Activated T-helper 1 cell treated with anti-CD3 and anti-CD28 coated beads, Interleukin-2, amount 50 U/mL, for 16 hours (primary cell): ENCODE results near the gene COBL.

Experiments
- DNase-seq, 2 donors: peaks; one replicate each; pipeline ENCODE4 v3.0.0-alpha.2; 2020; ENCODE audit warnings: low read depth in 1 of 2, low spot score in 1 of 2

COBL gene

DNA sequence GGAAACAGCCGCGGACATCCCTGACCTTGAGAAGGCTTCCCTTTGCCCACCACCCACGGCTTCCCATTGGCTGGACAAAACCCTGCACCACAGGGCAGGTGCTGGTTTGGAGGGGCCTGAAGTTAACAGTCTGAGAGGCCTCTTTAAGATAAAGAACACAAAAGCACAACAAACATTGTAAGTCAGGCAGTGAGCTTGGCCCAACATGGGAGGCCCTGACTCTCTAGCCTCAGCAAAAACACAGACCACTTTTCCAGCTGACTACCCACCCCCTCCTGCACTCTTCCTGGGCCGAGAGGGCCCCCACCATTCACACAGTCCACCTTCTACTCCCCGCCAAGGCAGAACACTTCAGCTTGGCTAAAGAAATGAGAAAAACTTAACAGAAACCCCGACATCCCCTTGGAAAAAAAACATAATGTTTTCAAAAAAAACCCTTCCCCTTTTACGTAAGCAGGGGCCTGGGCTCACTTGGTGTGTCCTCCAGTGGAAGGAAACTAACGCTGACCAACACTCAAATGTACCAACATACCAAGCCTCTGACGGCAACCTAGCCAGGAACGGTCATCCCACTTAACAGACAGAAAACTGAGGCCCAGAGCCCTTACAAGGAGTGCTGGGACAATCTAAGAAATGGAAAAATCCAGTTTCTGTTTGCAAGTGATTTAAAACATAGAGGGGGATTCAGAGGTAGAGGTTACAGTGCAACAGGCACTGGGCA is 80.9 kb downstream of the COBL start:
- DNase-seq = no peak

DNA sequence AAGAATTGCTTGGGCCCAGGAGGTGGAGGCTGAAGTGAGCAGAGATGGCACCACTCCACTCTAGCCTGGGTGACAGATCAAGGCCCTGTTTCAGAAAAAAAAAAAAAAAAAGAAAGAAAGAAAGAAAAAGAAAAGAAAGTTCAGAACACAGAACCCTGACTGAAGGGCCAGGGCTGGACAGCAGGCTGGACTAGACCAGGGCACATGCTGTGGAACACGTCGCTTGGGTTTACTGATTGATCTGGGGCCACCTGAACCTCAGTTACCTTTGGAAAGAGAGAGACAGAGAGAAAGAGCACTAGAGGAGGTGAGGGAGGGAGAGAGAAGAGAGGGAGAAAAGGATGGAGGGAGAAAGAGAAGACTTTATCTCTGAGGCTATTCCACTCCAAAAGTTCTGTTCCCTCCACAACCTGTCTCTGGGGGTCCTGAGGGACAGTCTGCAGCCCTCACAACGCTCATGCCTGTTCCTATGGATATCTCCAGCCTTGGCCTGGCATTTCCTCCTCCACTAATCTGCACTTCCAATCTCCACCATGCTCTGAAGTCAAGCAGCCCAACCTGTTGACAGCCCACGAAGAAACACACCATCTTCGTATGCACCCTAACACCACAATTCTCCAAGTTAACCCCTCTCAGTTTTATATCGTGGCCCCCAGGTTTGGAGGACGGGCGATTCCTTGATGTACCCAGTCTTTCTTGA is 81.8 kb downstream of the COBL start:
- no peak for DNase-seq

DNA sequence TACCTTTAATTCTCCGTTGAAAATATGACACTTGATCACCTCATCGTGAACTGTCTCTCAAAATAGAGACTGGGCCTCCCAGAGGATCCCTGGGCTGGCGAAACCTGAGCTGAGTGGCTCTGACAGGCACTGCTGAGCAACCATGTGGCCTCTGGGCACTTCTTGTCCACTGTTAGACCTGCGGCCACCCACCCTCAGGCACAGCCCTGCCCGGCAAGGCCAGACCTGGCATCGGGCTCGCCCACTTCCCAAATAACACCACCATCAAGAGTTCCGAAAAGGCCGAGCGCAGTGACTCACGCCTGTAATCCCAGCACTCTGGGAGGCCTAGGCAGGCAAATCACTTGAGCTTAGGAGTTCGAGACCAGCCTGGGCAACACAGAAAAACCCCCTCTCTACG is 82.5 kb downstream of the COBL start:
- DNase-seq = no peak

DNA sequence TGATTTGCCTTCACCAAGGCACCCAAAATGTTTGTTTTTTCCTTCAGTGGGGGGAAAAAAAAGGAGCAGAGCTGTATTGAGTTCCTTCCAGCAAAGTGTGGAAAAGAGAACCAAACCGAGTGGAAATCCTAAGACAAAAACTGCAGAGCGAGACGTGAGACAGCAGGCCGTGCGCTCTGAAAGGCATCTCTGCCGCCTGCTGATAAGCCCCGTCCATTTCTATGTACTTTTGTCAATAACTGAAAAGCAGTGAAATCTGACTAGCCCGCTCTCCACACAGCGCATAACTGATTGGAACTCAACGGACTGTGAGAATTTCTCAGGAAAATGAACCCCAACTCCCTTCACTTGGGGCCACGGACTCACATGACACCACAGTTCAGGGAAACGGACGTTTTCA is 83.2 kb downstream of the COBL start:
- DNase-seq = no peak

DNA sequence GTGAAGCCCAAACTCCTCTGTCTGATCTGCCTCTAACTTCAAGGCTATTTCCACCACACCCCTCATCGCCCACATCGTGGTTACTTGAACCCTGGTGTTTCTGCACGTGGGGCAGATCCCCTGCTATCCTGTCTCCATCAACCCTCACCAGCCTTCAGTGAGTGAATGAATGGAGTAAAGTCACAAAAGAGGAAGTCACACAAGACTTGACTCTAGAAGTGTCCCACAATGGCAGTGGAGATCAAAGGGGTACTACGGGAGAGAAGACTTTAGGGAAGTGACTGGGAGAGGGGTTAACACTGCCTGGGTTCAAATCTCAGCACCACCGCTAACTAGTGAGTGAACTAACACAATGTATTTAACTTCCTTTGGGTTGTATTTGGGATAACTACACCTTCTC is 85.9 kb downstream of the COBL start:
- no peak for DNase-seq

DNA sequence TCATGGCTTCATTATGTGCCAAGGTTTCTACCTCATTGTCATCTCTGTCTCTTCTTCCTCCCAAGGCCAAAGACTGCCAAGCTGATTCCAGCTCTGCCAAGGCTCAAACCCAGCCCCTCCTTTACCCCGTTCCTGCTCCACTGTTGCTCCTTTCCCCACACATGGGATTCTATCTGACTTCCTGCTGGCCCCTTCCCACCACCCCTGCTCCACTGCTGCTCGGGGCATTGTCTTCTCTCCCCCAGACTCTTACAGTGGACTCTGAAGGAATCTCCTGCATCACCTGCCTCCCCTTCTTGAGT is 86.3 kb downstream of the COBL start:
- no peak for DNase-seq

DNA sequence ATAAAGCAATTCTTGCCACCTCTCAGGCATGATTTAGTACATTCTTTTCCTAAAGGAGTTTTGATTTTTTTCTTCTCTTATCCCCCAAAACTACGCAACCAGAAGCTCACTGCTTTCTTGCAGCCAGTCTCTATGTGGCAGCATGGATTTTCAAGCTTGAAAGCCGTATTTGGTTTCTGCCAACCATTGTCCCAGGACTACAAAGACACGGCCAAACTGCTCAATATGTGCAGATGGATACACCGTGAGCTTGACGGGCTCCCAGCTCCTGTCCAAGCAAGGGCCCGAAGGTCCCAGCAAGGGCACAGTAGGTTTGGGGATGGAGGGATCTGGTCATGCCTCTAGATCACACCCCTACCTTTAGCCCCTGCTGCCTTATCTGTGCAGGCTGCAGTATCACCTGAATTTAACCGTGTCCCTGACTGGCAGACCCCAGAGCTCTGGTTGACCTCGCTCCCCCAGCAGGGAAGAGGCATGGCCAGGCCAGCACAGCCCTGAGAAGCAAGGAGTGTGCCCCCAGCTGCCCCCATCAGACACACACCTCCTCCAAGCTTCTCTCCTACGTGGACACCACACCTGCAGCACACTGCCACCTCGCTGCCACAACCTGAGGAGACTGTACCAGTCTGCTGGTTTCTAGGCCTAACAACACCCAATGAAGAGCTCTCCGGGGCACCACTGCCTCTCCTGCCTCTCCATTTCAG is 86.8 kb downstream of the COBL start:
- DNase-seq = no peak

DNA sequence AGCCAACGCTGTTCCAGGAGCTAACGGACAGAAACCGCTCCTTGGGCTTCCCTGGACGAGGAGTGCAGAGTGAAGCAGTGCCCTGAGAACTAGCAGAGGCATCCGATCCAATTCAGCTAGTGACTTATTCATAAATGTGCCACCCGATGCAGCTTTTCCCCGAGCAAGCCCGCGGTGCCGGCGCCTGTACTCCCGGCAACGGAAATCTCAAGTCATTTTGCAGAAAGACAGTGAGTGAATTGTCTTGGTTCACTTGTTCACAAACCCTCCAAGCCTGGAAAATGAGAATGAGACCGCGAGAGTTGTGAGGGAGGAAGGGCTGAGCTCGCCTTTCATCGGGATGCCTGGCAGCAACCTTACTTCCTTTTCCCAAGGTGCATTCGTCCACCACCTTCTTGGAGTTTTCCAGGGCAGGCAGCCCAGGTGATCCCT is 87.5 kb downstream of the COBL start:
- no peak for DNase-seq

DNA sequence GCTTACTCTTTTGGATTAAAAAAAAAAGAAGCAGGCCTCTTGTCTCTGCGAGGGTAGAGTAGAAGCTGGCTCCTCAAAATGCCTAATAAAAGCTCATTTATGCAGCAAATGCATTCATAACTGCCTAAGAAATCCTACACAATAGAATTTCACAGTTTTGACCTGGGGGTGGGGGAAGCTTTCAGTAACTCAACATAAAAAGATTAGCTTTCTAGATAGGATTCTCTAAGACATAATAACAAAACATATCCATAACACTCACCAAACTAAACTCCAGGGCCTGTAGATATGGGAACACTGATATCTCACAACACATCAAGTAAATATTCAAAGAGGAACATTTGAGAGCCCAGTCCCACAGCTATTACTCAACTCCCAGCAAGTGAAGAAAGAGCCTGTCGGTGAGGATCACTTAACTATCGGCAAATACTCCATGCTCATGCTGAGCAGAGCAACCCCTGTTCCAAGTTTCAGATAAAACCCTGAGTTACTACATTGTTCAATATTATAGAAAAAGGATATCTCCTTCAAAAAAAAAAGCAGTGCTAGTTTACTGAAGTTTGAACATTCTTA is 88.1 kb downstream of the COBL start:
- DNase-seq = no peak

DNA sequence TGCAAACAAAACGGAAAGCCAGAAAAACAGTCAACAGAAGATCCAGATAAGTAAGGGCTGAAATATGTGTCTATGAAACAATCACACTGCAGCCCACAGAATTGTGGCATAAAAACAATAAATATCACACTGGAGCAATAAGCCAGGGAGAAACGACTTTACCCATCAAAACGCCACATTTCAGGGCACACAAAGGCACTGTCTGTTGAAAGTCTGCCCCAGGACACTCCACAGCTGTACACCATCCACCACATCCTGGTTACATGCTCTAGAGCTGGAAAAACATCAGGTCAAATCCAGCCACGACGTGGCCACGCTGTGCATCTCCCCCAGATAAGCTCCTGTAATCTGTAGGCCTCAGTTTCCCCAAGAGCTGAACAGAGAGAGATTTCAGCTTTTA is 88.7 kb downstream of the COBL start:
- DNase-seq = no peak

DNA sequence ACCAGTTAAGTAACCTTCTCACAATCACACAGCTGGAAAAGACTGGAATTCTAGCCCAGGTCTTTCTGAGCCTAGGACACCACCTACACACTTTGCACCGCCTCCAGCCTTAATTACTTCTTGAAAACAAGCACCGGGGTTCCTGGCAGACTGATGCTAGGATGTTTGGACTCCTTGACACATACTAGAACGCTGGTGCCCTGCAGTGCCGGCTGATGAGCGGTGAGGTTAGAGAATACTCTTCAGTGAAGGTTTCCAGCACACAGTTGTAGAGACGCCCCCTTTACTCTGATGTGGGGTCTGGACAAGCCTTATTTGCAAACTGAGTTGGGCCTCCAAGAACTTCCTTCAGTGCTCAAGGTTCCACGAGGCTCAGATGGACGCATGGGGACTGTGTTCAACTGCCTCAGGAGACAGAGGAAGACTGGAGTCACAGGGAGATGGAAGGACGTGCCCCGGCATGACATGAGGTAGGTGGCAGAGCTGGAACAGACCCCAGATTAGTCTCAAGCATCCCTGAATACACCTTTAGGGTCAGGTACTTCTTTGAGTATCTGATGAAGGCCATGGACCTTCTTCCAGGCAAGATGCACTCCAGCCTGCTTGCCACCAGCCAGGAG is 89.6 kb downstream of the COBL start:
- no peak for DNase-seq

DNA sequence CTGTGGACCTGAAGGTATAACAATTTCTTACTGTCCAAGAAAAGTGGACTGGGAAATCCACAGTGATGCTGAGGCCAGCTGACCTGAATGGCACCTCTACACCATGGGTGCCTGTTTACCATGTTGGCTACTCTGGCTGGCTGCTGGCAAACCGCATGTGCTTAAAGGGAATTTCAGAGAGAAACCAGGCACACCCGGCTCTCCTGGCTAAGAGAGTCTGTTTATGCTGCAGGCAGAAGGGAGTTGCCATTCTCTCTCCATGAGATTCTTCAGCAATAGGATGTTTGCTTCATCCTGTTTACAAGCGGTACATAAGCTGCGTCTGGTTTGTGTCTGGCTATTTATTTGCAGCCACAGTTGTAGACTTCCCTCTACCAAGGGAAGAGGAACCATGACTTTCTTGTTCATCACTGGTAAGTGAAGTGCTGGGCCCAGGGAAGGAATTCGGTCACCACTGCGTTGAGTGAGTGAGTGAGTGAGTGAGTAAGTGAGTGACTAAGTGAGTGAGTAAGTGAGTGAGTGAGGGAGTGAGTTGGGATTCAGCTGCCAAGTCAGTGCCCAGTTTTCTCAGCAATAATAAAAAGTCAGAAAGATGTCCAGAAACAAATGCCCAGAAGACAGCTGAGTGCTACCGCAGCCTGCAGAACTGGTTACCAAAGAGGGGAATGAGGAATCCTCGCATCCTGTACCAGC is 90.4 kb downstream of the COBL start:
- no peak for DNase-seq

DNA sequence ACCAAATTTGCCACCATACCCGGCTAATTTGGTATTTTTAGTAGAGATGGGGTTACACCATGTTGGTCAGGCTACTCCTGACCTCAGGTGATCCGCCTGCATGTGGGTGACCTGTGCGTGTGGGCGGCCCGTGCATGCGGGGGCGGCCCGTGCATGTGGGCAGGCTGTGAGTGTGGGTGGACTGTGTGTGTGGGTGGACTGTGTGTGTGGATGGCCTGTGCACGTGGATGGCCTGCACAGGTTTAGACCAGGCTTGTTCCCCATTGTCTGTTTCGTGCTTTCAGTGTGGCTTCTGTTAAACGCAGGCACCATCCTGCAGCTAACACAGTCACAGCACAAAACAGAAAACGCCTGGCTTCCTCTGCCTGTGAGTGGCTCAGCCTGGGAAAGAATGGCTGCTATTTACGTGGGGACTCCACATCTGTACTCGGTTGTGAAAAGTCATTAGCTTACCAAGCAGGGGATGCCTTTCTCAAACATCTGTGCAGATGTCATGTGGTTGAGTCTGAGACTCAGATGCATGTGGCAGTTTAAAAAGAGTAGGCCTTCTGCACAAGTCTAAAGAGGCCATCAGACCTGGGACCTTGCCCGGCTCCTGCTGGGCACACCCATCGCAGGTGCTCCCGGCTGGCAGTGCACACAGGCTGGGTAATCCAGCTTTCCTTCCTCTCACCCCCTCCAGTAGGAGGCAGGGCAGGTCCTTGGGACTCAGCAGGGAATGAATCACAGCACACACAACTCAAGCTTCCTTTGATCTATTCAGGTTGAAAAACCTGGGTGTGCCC is 91.6 kb downstream of the COBL start:
- DNase-seq = no peak

DNA sequence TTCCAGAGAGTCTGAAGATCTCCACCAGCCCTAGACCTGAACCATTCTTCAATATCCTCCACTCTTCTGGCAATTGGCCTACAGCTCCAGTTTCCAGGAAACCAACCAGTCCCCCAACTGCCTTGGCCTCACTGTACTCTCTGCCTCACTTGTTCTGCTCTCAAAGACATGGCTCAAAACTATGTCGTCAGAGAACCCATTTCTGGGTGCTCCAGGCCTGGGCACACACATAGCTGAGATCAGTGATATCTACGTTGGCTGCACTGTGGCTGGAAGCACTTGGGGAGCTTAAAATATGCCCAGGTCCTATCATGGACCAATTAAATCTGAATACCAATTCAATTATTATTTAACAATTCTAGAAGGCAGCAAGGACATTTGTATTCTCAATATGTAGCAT is 93.1 kb downstream of the COBL start:
- no peak for DNase-seq

DNA sequence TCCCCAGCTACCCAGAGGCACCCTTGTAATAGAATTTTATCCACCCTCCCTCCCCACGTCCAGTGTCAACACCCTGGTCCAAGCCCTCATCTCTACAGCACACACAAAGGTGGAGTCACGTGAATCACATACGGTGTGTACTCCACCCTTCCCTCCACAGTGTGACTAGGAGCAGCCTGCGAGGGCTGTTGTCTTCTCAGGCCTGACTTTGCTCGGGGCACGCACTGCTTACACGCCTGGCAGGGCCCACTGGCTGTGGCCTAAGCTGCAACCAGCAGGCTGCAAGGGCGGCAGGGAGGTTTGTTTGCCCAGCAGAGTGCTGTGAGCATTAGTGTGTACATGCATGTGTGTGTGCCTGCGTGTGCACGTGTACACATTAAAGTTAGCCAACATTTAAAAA is 93.7 kb downstream of the COBL start:
- no peak for DNase-seq

DNA sequence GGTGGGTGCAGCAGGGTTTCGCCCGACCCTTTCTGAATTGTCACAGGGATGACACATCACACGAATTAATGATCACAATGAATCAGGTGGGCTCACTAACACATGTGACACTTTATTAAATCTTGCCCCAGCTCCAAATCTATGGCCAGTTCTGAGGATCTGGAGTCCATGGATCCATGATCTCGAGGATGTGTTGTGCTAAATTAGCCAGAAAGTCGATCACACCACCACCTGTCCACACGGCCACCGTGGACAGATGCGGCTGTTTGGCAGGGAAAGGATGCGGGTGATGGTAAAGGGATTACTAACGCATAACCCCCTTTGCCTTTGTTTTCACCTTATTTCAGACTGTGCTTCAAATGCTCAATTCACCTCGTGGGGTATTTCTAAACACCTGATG is 96.4 kb downstream of the COBL start:
- DNase-seq = no peak

DNA sequence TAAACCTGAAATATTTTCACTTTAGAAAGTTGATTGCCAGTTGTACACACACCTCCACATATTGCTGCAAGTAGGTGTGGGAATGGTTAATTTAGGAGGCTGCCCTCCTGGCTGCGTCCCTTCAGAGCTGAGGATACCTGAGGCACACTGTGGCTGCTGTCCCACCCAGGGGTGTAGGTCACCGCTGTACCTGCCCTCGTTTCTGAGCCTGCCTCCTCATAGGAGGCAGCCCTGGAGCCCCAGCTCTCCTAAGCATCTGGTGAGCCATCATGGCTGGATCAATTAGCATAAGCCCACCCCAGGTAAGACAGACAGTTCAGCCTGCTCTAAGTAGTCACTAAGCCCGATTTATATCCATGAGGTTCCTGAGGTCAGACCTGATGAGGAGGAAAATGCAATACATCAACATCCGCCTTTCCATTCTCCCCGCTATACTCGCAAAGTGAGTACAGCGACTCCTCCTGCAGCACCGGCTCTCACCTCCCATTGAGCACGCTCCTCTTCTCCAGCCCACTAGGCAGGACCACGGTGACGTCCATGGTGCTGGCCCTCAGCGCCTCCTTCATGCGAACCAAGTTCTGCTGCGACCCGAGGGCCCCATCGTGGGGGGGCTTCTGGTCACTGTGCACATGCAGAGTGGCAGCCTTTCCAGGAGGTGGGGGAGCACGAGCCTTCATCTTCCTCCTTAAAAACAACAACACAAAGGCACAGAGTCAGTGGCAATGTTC is 97.2 kb downstream of the COBL start:
- DNase-seq = no peak

DNA sequence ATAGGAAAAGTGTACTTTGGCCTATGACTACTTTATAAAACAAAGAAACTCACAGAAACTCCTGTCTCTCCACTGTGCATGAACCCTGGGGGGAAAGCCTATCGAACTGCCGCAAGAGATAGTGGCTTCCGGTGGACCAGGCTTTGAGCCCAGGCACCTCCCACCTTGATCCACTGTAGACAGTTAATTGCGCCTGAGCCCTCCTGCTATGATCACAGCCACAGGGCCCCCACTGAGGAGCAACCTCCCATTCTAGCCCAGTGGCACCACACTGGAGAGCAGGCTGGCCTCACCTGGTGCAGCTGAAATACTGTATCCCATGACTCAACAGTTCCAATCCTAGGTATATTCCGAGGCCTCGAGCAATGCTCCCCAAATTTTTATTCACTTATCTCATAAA is 98.8 kb downstream of the COBL start:
- DNase-seq = no peak

DNA sequence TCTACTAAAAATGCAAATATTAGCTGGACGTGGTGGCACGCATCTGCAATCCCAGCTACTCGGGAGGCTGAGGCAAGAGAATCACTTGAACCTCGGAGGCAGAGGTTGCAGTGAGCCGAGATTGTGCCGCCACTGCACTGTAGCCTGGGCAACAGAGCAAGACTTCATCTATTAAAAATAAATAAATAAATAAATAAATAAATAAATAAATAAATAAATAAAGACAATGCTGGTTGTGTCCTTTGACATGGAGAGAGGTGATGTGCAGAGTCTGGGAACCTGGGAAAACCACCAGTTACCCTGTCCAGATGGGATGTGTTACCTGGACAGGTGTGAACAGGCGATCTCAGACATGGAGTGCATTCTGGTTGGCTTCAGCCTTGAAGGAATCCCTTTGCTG is 102.5 kb downstream of the COBL start:
- DNase-seq = no peak

DNA sequence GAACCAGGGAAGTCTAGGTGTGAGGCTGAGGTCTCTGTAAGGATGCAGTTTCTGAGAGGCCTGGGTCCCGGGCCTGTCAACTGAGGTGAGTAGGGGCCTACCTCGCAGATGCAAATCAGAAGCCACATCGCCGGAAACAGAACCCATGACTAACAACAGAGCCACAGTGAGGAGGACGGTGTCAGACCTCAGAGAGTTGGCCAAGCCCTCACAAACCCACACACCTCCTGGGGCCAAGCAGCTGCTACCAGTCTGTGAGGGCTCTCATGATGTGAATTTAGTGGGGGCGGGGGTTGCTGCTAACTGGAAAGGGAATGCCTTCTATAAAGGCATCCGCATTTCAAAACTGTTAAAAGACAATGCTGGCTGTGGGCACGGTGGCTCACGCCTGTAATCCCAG is 103.0 kb downstream of the COBL start:
- DNase-seq = no peak
